GM10266 (cell line): Measurements from ENCODE around the gene SCAF4.

ENCODE experiments used
- DNase-seq: peaks from one replicate; pipeline ENCODE4 v3.0.0; 2012; ENCODE audit errors: extremely low spot score
- TF ChIP-seq, protein P1 (sequence below): IDR thresholded peaks from 2 replicates; pipeline ENCODE4 v1.5.1; 2012; ENCODE audit warnings: mild to moderate bottlenecking, low read depth; ENCODE audit not compliant: control insufficient read depth, insufficient read depth; ENCODE audit errors: missing control alignments

Gene SCAF4

DNA sequence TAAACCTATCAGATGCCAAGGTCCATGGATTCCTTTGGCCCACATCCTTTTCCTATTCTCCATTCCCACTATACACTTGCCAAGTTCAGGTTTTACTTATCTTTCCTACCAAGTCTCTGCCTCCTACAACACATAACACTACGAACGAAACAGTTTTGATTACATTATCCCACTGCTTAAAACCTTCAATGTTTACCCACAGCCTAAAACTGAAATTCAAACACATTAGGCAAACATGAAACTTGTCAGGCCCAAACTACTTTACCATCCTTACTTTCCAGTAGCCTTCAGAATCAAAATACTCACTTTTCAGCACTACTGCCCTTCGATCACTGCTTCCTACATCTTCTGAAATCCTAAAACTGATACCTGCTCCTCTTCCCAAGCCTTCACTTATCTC, 3.0 kb downstream of the SCAF4 start:
- TF ChIP-seq, protein P1, sequence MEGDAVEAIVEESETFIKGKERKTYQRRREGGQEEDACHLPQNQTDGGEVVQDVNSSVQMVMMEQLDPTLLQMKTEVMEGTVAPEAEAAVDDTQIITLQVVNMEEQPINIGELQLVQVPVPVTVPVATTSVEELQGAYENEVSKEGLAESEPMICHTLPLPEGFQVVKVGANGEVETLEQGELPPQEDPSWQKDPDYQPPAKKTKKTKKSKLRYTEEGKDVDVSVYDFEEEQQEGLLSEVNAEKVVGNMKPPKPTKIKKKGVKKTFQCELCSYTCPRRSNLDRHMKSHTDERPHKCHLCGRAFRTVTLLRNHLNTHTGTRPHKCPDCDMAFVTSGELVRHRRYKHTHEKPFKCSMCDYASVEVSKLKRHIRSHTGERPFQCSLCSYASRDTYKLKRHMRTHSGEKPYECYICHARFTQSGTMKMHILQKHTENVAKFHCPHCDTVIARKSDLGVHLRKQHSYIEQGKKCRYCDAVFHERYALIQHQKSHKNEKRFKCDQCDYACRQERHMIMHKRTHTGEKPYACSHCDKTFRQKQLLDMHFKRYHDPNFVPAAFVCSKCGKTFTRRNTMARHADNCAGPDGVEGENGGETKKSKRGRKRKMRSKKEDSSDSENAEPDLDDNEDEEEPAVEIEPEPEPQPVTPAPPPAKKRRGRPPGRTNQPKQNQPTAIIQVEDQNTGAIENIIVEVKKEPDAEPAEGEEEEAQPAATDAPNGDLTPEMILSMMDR = no peak
- no peak for DNase-seq

DNA sequence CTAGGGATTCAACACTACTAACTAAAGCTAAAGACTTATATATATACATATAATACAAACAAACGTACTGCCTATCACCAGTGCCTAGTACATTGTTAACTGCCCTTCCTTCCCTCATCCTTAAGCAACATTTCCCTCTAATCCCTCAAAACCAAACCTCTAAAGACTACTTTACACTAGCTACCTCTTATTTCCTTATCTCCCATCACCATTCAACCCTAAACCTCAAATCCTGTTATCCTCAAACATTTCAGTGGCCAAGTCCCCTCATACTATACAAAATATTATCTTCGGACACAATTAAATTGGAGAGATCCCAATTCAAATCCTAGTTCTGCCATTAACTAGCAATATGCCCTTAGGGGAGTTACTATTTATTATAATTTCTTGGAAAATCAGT, 3.7 kb downstream of the SCAF4 start:
- no peak for DNase-seq
- TF ChIP-seq, protein P1 = no peak

DNA sequence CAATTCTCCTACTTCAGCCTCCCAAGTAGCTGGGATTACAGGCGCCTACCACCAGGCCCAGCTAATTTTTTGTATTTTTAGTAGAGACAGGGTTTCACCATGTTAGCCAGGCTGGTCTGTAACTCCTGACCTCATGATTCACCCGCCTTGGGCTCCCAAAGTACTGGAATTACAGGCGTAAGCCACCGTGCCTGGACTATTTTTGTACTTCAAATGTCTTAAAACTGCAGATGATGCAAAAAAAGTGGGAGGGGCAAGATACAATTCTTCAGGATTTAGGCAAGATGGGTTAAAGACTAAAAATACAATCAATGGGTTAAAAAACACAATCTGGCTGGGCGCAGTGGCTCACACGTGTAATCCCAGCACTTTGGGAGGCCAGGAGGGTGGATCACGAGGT, 4.7 kb downstream of the SCAF4 start:
- TF ChIP-seq, protein P1 = no peak

DNA sequence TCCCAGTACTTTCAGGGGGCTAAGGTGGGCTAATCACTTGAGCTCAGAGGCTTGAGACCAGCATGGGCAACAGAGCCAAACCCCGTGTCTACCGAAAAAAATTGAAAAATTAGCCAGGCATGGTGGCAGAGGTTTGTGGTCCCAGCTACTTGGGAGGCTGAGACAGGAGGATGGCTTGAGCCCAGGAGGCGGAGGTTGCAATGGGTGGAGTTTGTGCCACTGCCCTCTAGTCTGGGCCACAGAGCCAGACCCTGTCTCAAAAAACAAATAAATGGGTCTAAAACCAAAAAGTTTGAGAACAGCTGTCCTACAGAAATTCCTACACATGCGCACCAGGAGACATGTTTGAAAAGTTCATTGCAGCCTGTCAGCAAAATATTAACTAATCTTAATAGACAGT, 5.5 kb downstream of the SCAF4 start:
- no peak for DNase-seq
- TF ChIP-seq, protein P1 = no peak

More for the DNA sequence above, 4.7 kb downstream of the SCAF4 start:
- no peak for DNase-seq

DNA sequence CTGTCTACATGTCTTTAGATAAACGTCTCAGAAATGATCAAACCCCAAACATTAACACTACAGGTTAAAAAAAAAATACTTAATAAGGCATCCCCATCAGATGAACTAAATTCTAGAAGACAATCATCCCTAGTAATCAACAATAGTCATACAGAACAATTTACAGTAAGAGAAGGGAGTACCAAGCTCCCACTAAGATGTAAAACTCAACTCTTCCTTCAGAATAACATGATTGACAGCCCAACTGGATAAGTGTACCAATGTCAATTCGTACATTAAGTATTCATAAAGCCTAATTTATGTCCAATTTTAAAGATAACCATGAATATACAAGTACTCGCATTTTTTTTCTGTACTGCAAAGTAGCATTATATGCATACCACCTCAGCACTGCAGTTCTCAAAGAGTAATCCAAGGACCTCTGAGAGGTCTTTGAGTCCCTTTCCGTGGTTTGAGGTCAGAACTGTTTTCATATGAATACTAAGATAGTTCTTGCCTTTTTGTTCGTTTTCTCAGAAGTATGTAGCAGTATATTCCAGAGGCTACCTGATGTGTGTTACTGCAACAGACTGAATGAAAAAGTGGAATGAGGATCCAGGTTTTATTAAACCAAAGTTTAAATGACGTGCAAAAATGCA, 6.6 kb downstream of the SCAF4 start:
- DNase-seq = no peak
- TF ChIP-seq, protein P1 = no peak

DNA sequence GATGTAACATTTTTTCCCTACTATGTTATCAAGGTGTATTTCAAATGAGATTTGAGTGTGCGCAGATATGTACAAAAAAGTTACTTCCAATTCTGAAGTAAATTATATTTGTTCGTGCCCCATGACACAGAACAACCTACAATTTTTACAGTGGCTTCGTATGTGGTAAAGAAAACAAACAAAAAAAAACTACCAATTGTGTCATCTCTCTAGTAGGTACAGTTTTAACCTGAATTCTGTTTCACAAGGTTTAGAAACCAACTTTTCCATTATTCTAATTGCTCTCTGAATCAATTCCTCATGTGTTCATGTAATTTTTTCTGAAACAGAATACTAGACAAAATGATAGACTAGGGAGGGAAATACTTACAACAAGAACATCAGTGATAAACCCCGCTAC, 7.4 kb downstream of the SCAF4 start:
- TF ChIP-seq, protein P1 = no peak

DNA sequence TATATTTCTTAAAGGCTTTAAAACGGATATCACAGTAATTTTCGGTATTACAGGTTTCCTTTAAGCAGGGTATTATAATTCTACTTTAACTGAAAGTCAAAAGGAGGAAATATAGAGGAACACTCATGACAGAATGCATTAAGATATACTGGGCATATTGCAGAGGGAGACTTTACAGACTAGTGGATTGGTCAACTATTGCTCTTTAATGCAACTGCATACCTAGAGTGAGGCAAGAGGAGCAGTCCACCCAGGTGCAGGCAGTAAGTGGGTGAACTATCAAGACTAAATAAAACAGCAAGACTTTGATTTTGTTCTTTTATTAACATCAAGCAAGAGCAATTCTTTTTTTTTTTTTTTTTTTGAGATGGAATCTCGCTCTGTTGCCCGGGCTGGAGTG, 10.5 kb downstream of the SCAF4 start:
- DNase-seq = no peak
- TF ChIP-seq, protein P1 = no peak

More for the DNA sequence above, 7.4 kb downstream of the SCAF4 start:
- no peak for DNase-seq
